ENCODE measurements around the gene POU2F1. TPM values are rescaled to one million over a fixed set of nuclear protein-coding genes. Genes with fewer than 3 reads are reported as not detected.

POU2F1 gene
- total and polyA plus RNA-seq, 2 experiments from 2014 or later, result 38.8 to 66.1 TPM

DNA sequence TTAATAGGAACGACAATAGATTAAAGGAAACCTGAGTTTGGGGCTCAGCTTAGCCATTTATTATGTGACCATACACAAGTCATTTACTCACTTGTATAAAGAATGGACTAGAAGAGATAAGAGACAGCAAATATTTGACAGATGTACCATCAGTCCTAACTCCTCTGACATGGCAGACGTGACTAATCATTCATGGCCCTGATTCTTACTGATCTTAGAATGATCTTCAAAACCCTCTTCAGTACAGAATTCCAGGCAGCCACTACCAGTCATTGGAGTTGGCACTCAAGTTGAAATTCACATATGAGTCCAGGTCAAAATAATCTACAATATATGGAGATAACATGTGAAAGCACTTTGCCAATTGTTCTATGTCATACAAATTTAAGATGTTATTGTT is 21.0 kb upstream of the POU2F1 start (continued):
- TF ChIP-seq, protein P1, sequence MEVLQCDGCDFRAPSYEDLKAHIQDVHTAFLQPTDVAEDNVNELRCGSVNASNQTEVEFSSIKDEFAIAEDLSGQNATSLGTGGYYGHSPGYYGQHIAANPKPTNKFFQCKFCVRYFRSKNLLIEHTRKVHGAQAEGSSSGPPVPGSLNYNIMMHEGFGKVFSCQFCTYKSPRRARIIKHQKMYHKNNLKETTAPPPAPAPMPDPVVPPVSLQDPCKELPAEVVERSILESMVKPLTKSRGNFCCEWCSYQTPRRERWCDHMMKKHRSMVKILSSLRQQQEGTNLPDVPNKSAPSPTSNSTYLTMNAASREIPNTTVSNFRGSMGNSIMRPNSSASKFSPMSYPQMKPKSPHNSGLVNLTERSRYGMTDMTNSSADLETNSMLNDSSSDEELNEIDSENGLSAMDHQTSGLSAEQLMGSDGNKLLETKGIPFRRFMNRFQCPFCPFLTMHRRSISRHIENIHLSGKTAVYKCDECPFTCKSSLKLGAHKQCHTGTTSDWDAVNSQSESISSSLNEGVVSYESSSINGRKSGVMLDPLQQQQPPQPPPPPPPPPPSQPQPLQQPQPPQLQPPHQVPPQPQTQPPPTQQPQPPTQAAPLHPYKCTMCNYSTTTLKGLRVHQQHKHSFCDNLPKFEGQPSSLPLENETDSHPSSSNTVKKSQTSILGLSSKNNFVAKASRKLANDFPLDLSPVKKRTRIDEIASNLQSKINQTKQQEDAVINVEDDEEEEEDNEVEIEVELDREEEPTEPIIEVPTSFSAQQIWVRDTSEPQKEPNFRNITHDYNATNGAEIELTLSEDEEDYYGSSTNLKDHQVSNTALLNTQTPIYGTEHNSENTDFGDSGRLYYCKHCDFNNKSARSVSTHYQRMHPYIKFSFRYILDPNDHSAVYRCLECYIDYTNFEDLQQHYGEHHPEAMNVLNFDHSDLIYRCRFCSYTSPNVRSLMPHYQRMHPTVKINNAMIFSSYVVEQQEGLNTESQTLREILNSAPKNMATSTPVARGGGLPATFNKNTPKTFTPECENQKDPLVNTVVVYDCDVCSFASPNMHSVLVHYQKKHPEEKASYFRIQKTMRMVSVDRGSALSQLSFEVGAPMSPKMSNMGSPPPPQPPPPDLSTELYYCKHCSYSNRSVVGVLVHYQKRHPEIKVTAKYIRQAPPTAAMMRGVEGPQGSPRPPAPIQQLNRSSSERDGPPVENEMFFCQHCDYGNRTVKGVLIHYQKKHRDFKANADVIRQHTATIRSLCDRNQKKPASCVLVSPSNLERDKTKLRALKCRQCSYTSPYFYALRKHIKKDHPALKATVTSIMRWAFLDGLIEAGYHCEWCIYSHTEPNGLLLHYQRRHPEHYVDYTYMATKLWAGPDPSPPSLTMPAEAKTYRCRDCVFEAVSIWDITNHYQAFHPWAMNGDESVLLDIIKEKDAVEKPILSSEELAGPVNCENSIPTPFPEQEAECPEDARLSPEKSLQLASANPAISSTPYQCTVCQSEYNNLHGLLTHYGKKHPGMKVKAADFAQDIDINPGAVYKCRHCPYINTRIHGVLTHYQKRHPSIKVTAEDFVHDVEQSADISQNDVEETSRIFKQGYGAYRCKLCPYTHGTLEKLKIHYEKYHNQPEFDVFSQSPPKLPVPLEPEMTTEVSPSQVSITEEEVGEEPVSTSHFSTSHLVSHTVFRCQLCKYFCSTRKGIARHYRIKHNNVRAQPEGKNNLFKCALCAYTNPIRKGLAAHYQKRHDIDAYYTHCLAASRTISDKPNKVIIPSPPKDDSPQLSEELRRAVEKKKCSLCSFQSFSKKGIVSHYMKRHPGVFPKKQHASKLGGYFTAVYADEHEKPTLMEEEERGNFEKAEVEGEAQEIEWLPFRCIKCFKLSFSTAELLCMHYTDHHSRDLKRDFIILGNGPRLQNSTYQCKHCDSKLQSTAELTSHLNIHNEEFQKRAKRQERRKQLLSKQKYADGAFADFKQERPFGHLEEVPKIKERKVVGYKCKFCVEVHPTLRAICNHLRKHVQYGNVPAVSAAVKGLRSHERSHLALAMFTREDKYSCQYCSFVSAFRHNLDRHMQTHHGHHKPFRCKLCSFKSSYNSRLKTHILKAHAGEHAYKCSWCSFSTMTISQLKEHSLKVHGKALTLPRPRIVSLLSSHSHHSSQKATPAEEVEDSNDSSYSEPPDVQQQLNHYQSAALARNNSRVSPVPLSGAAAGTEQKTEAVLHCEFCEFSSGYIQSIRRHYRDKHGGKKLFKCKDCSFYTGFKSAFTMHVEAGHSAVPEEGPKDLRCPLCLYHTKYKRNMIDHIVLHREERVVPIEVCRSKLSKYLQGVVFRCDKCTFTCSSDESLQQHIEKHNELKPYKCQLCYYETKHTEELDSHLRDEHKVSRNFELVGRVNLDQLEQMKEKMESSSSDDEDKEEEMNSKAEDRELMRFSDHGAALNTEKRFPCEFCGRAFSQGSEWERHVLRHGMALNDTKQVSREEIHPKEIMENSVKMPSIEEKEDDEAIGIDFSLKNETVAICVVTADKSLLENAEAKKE (CRISPR knock-in tag; IDR thresholded peaks at IDR 0.05), result no peak

DNA sequence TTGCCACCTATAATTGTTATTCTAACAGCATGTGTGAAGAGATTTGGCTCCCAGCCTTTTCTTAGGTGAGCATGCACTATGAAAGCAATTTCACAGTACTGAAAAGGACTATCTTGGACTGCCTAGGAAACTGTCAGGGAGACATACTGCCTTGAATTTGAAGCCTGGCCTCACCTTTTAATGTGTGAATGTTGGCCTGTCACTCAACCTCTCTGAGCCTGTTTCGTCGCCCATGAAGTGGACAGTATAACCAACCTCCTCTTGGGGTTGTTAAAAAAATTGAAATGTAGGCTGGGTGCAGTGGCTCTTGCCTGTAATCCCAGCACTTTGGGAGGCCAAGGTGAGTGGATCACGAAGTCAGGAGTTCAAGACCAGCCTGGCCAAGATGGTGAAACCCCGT is 20.4 kb upstream of the POU2F1 start:
- Histone ChIP-seq H2AFZ (no peak overlapping the region), H3K36me3 (ENCODE audit: insufficient read depth) (no peaks in the 10 kb centered on the region), H3K79me2 (replicated peaks; ENCODE audit: insufficient read depth) (no peaks in the 10 kb centered on the region), H3K4me3 (no peak overlapping the region), H3K9me2 (ENCODE audit: insufficient read depth) (no peaks in the 10 kb centered on the region), H3F3A (replicated peaks; ENCODE audit: low read depth) (no peaks in the 10 kb centered on the region), H3K4me1 (ENCODE audit: insufficient read depth) (peaks cover 9% of the 10 kb centered on the region; the same call in 1 of the 2 replicates), H4K20me1 (replicated peaks; ENCODE audit: insufficient read depth) (no peaks in the 10 kb centered on the region), H3K4me2 (no peak overlapping the region), H3K27ac (ENCODE audit: low read depth) (no peak overlapping the region), H3K27me3 (ENCODE audit: insufficient read depth) (no peaks in the 10 kb centered on the region)
- H3K9me3 Mint-ChIP-seq, result peaks cover 9% of the 10 kb centered on the region; the same call in 1 of the 3 replicates
- DNase-seq (ENCODE audit: low spot score), result no peak
- ATAC-seq, result no peak
- H3K4me1 Mint-ChIP-seq, result peaks cover 23% of the 10 kb centered on the region
- H3K4me3 Mint-ChIP-seq, result no peak overlapping the region
- peaks cover 6% of the 10 kb centered on the region for H3K27me3 Mint-ChIP-seq (ENCODE audit: insufficient read depth, low read depth, poor library complexity)
- H3K27ac Mint-ChIP-seq, result no peak overlapping the region
- peaks cover 6% of the 10 kb centered on the region; the same call in 2 of the 3 replicates for H3K36me3 Mint-ChIP-seq (ENCODE audit: low read depth)
- TF ChIP-seq, protein P2, sequence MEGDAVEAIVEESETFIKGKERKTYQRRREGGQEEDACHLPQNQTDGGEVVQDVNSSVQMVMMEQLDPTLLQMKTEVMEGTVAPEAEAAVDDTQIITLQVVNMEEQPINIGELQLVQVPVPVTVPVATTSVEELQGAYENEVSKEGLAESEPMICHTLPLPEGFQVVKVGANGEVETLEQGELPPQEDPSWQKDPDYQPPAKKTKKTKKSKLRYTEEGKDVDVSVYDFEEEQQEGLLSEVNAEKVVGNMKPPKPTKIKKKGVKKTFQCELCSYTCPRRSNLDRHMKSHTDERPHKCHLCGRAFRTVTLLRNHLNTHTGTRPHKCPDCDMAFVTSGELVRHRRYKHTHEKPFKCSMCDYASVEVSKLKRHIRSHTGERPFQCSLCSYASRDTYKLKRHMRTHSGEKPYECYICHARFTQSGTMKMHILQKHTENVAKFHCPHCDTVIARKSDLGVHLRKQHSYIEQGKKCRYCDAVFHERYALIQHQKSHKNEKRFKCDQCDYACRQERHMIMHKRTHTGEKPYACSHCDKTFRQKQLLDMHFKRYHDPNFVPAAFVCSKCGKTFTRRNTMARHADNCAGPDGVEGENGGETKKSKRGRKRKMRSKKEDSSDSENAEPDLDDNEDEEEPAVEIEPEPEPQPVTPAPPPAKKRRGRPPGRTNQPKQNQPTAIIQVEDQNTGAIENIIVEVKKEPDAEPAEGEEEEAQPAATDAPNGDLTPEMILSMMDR (conservative IDR thresholded peaks at IDR 0.05; ENCODE audit: low read depth in 2 of 2), result no peak
- no peak for TF ChIP-seq JUNB (IDR thresholded peaks at IDR 0.05; ENCODE audit: unreplicated experiment)
- no peak for TF ChIP-seq EZH2 (IDR thresholded peaks at IDR 0.05; ENCODE audit: low read depth, unreplicated experiment)
- no peak for TF ChIP-seq ZNF114 (CRISPR knock-in tag; IDR thresholded peaks at IDR 0.05)
- no peak for TF ChIP-seq STAT1 (IDR thresholded peaks at IDR 0.05; ENCODE audit: unreplicated experiment)
- no peak for TF ChIP-seq CREB1 (CRISPR knock-in tag; IDR thresholded peaks at IDR 0.05; ENCODE audit: low read depth)
- TF ChIP-seq POLR2AphosphoS5 (IDR thresholded peaks at IDR 0.05; ENCODE audit: low read depth), result no peak
- TF ChIP-seq, protein P3, sequence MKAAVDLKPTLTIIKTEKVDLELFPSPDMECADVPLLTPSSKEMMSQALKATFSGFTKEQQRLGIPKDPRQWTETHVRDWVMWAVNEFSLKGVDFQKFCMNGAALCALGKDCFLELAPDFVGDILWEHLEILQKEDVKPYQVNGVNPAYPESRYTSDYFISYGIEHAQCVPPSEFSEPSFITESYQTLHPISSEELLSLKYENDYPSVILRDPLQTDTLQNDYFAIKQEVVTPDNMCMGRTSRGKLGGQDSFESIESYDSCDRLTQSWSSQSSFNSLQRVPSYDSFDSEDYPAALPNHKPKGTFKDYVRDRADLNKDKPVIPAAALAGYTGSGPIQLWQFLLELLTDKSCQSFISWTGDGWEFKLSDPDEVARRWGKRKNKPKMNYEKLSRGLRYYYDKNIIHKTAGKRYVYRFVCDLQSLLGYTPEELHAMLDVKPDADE (IDR thresholded peaks at IDR 0.05), result no peak
- TF ChIP-seq EZH2phosphoT487 (IDR thresholded peaks at IDR 0.05; ENCODE audit: unreplicated experiment), result no peak
